GM12891 (cell line): Measurements from ENCODE around the gene ALG11.
"Not testable (repeated sequence)": the region's sequence is repeated elsewhere in the genome, so short reads cannot be mapped to it uniquely, and the experiment has no call there.

Experiments used
- DNase-seq: peaks from one replicate; pipeline ENCODE4 v3.0.0; 2011; ENCODE audit warnings: low spot score; ENCODE audit not compliant: insufficient read length
- FAIRE-seq: peaks from 2 replicates; lab custom pipeline; 2011; peaks lifted over from hg19 to GRCh38; lab: Jason Lieb, UNC
- PAX5 ChIP-seq: IDR thresholded peaks from 2 replicates; pipeline ENCODE4 v1.6.1; 2011; ENCODE audit warnings: low read length, moderate library complexity, mild to moderate bottlenecking; ENCODE audit not compliant: insufficient read depth, severe bottlenecking
- POLR2A ChIP-seq: IDR thresholded peaks from 2 replicates; pipeline ENCODE4 v1.6.1; 2011; ENCODE audit warnings: low read depth, low read length, control low read depth
- POLR2AphosphoS5 ChIP-seq: IDR thresholded peaks from 2 replicates; pipeline ENCODE4 v1.6.1; 2011; ENCODE audit warnings: low read depth, low read length, control low read depth
- POU2F2 ChIP-seq: IDR thresholded peaks from 2 replicates; pipeline ENCODE4 v1.6.1; 2011; ENCODE audit warnings: low read depth, mild to moderate bottlenecking, control low read depth, low read length, moderate library complexity
- SPI1 ChIP-seq: IDR thresholded peaks from 2 replicates; pipeline ENCODE4 v1.6.1; 2011; ENCODE audit warnings: low read depth, low read length, control low read depth
- TAF1 ChIP-seq: IDR thresholded peaks from 2 replicates; pipeline ENCODE4 v1.6.1; 2011; ENCODE audit warnings: low read depth, low read length, control low read depth

Gene ALG11

GRCh38 chr13:52025475-52026245, 13.5 kb downstream of the ALG11 start:
- FAIRE-seq (no peak), DNase-seq (no peak)
- TF ChIP-seq PAX5 (no peak), POLR2AphosphoS5 (no peak), SPI1 (no peak), POU2F2 (no peak), POLR2A (no peak), TAF1 (no peak)

- FAIRE-seq (no peak), DNase-seq (no peak)
- TF ChIP-seq TAF1 (no peak), SPI1 (no peak), POU2F2 (no peak), PAX5 (no peak), POLR2A (no peak), POLR2AphosphoS5 (no peak)
These were observed 14.0 kb downstream of the ALG11 start for GRCh38 chr13:52026246-52026626.

- TF ChIP-seq POLR2AphosphoS5 (no peak), TAF1 (no peak), POU2F2 (no peak), PAX5 (no peak), POLR2A (no peak), SPI1 (no peak)
- no peak for DNase-seq
- no peak for FAIRE-seq
These were observed 15.6 kb downstream of the ALG11 start for GRCh38 chr13:52027832-52028231.

GRCh38 chr13:52029569-52029968, 17.4 kb downstream of the ALG11 start:
- FAIRE-seq (no peak), DNase-seq (no peak)
- no peak for TF ChIP-seq POLR2A
- TF ChIP-seq PAX5 = no peak
- TF ChIP-seq SPI1 = no peak
- no peak for TF ChIP-seq POLR2AphosphoS5

- not testable (repeated sequence) for DNase-seq, FAIRE-seq
These were observed 18.2 kb downstream of the ALG11 start for GRCh38 chr13:52030401-52030800.

GRCh38 chr13:52033039-52033438, 20.8 kb downstream of the ALG11 start:
- DNase-seq (no peak), FAIRE-seq (no peak)
- TF ChIP-seq POLR2AphosphoS5 (no peak), PAX5 (no peak), POLR2A (no peak), SPI1 (no peak), POU2F2 (no peak), TAF1 (no peak)

GRCh38 chr13:52034616-52035226, 22.5 kb downstream of the ALG11 start:
- no peak for DNase-seq

GRCh38 chr13:52036037-52036436, 23.8 kb downstream of the ALG11 start:
- DNase-seq (no peak), FAIRE-seq (no peak)
- TF ChIP-seq PAX5 = no peak
- no peak for TF ChIP-seq SPI1
- no peak for TF ChIP-seq TAF1
- TF ChIP-seq POLR2AphosphoS5 = no peak
- TF ChIP-seq POLR2A = no peak
- no peak for TF ChIP-seq POU2F2

More at GRCh38 chr13:52034616-52035226, 22.5 kb downstream of the ALG11 start:
- FAIRE-seq = no peak
- no peak for TF ChIP-seq SPI1
- no peak for TF ChIP-seq POU2F2
- TF ChIP-seq POLR2A = no peak
- no peak for TF ChIP-seq POLR2AphosphoS5
- no peak for TF ChIP-seq PAX5
- TF ChIP-seq TAF1 = no peak

- DNase-seq = no peak
- TF ChIP-seq SPI1 (no peak), POLR2AphosphoS5 (no peak), TAF1 (no peak), POLR2A (no peak), POU2F2 (no peak), PAX5 (no peak)
- FAIRE-seq = no peak
These were observed 31.5 kb downstream of the ALG11 start for GRCh38 chr13:52043675-52044074.
